Renal pelvis (tissue), 4 donors: Measurements from ENCODE around the gene ZMYND8. TPM values are rescaled to one million over a fixed set of nuclear protein-coding genes. Genes with fewer than 3 reads are reported as not detected.

Experiments used
- DNase-seq: peaks from one replicate; pipeline ENCODE4 v3.0.0-alpha.2; 2013
- polyA plus RNA-seq, 3 donors: library from polyadenylated mRNA; unstranded; fragments of 120-200 nt; gene quantifications; one replicate each; pipeline ENCODE4 v1.2.1, GENCODE V29; 2013; ENCODE audit not compliant: insufficient read length in 3 of 3

ZMYND8 gene
- polyA plus RNA-seq, 3 donors: 41.1 to 49.4 (median 42.8) TPM

DNA sequence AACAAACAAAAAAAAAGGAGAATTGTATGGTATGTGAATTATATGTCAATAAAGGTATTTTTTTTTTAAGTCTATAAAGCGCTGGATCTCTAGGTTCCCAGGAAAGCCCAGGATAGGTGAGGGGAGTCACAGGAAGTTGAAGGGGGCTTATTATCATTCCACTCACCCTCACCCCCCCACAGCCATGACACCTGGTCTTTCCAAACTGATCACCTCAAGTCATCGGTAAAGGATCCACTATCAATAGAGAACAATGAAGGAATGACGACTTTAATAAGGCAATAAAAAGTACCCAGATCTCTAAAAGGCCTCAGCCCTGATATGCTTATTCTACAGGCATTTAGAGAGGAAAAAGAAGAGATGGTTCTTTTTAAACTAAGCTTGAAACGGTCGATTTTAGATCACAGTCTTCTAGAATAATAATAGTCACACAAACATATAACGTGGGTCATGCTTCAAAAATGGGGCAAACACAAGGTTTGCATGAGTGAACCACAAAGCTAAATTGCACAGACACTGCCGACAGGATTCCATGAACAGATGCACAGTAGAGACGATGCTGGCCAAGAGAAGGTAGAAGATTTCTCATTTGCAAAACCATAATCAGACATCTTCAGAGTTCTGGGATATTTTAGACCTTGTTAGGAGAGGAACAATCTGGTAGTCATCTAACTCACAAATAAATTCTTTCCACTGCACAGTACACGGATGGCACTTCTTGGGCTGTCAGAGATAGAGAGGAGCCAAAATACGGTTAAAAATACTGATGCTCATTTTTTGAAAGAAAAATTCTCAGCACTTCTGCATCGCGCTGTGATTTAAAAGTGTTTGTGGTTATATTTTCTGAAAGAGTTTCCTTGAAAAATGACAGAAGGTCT is 21.0 kb downstream of the ZMYND8 start:
- no peak for DNase-seq

DNA sequence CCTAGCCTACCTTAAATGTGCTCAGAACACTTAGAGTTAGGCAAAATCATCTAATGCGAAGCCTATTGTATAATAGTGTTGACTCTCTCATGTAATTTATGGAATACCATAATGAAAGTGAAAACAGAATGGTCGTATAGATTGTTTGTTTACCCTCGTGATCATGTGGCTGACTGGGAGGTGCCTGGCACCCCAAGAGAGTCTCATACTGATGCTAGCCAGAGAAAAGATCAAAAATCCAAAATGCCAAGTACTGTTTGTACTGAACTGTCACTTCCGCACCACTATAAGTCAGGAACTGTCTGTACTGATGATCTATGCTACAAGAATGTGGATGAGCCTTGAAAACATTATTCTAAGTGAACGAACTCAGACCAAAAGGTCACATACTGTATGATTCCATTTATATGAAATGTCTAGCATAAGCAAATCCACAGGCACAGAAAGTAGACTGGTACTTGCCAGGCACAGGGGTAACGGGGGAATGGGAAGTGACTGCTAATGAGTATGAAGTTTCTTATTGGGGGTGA is 22.4 kb downstream of the ZMYND8 start:
- no peak for DNase-seq

DNA sequence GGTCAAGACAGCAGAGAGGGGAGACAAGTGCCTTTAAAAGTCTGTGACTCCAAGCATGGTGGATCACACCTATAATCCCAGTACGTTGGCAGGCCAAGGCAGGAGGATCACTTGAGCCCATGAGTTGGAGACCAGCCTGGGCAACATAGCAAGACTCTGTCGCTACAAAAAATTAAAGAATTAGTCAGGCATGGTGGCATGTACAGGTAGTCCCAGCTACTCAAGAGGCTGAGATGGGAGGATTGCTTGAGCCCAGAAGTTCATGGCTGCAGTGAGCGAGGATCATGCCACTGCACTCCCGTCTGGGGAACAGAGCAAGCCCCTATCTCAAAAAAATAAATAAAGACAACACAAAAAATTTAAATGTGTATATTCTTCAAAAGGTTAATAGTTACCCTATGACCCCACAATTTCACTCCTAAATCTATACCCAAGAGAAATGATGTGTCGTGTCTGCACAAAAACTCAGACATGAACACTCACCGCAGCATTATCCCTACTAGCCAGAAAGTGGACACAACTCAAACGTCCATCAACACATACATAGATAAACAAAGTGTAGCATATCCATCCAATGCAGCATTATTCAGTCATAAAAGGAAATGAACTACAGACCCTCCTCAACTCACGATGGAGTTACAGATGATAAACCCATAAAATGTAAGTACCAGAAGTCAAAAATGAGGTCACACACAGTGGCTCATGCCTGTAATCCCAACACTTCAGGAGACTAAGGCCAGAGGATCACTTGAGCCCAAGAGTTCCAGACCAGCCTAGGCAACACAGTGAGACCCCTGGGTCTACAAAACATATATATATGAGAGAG is 23.9 kb downstream of the ZMYND8 start:
- DNase-seq: no peak

DNA sequence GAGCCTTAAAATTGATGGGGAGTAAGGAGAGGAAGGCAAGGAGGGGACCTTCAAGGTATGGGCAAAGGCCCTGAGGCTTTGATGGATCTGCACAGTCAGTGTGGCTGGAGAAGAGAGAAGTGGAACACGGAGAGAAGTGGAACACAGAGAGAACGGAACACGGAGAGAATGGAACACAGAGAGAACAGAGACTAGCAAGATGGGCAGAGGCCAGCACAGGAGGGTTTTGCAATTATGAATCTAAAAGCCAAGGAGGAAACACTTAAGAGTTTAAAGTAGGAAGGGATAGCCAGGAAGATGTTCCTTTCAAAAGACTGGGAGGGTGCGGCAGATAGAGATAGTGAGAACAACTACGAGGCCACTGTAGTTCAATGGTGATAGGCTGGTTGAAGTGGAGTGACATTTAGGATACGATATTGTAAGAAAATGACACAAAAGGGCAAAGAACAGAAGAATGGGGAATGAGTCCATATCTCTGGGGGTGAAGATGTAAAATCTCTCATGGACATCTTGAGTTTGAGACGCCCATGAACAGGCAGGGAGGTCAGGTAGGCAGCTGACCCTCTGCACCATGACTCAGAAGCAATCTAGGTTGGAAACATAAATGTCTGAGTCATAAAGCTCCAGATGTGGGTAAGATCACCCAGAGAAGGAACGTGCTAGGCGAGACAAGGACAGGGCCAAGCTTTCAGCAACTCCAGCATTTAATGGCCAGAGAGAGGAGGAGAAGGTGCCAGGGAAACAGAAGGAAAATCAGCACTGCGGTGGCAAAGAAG is 25.4 kb downstream of the ZMYND8 start:
- no peak for DNase-seq

DNA sequence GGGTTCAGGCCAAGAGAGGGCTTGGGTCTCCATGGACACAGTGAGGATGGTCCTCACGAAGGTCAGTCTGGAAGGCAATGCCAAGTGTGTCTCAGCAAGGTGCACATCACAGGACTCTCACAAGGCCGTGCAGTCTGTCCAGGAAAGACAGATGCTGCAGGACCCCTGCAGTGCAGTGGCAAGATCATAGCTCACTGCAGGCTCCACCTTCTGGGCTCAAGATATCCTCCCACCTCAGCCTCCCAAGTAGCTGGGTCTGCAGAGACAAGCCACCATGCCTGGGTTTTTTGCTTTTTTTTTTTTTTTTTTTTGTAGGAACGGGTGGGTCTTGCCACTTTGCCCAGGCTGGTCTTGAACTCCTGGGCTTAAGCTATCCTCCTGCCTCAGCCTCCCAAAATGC is 26.4 kb downstream of the ZMYND8 start:
- DNase-seq: no peak

DNA sequence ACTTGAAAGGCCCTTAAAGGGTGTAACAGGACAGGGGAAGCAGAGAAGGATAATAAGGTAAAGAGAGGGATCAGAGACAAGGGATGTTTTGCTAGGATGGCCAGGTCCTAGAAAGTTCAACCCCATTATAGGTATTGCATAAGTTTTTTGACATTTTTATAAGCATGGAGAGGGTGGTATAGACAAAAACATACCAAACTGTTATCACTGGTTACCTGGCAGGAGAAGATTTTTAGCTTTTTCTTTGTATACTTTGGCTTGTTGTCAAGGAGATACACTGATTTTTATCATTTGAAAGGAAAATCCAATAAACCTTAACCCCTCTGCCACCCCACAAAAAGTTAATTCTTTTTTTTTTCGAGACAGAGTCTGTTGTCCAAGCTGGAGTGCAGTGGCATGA is 28.4 kb downstream of the ZMYND8 start:
- no peak for DNase-seq

DNA sequence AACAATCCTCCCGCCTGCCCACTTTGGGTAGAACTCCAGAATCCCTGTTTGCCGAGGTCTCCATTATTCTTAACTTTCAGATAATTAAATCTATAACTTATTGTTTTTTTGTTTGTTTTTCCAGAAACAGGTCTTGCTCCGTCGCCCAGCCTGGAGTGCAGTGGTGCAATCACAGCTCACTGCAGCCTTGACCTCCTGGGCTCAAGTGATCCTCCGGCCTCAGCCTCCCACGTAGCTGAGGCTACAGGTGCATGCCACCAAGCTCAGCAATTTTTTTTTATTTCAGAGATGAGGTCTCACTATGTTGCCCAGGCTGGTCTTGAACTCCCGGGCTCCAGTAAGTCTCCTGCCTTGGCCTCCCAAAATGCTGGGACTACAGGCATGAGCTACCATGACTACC is 28.8 kb downstream of the ZMYND8 start:
- DNase-seq: no peak

DNA sequence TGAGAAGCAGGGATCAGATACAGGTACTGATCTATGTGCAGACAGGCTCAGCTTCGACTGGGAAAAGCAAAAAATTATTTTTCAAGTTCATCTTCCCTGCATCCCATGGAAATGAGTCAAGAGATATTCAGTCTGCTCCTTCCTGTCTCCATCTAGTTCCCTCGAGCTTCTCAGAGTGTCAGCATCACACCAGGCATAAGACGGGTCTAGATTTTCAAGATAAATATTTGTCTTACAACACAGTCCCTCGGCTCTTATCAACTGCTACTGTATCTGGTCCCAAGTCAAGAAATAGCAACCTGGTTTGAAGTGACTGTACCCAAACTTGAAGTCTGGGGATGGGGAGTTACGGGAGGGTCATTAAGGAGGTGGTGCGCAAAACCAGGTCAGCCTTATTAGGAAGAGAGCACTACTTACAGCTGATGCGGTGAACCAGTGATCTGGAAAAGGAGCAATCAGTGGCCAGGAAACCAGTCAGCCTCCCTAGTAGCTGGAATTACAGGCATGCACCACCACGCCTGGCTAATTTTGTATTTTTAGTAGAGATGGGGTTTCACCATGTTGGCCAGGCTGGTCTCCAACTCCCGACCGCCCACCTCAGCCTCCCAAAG is 29.7 kb downstream of the ZMYND8 start:
- DNase-seq: no peak

DNA sequence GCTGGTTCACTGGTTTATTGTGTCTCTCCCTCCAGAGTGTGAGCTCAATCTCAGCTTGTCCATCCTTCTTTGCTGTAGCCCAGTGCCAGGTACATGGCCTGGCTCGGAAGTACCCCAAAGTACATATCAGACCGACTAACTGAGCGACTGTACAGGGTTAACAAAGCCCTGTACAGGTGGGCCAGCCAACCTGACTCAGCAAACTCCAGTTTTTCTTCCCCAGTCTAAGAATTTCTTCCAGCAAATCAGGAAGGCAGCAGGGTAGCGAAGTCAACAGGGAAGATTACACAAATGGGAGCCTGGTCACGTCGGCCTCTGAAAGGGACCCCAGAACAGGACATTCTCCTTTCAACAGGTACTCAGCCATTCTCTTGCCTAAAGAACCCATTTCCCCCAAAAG is 31.3 kb downstream of the ZMYND8 start:
- DNase-seq: no peak

DNA sequence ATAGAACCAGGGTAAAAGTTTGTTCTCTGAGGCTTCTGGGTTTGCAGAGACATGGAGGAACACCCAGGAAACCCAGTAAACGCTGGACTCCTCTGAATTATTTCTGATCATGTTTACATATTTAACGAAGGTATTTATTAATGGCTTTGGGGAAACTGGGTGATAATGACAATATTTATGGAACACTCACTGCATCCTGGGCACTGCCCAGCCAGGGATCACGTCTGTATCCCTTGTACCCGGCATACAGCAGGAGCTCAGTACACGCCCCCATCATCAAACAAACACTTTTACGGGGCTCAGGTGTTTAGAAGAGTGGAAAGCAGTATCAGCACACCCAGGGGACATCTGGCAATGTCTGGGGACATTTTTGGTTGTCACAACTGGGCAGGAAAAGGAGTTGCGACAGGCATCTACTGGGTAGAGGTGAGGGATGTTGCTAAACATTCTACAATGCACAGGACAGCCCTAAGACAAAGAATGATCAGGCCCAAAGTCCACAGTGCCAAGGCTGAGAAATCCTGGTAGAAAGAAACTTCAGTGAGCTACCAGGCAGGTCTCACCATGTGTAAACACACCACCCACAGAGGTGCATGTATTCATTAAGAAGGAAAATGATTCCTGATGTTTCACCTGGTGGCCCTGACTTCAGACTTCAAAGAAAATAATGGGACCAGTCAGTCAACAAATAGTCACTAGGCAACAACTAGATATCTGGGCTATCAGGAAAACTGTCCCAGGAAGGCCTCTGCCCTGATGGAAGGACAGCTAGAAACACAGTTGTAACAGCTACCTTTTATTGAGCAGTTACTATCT is 35.3 kb downstream of the ZMYND8 start:
- DNase-seq: no peak

DNA sequence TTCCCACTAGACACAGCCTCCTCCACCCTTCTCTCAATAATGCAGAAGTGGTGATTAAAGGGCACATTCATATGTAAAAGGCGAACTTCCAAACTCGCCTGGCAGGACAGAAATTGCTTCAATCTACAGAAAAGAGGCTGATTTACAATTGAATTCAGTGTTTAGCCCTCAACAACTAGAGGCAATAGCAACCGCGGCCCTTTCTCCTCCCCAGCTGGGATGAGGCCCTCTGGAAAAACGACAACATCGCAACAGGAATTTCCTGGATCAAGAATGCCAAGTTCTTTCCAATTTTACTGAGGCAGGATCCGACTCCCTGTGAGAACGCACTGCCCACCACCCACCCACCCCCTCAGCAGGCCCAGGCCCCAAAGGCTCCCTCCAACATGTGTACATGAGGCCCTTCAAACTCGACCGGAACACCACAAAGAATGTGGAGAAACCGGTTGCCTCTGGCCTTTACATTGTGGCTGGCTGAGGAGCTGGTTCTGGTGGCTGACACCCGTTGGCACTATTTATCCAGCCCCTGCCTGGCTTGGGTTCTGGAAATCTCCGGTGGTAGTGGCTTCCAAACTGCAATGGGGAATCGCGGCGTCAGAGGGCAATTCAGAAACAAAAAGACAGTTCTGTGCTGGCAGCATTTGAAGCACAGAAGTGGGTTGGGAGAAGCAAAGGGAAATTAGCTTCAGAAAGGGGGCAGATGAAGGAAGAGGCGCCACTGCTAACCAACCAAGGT is 36.8 kb downstream of the ZMYND8 start:
- DNase-seq: peak; percentile 86

DNA sequence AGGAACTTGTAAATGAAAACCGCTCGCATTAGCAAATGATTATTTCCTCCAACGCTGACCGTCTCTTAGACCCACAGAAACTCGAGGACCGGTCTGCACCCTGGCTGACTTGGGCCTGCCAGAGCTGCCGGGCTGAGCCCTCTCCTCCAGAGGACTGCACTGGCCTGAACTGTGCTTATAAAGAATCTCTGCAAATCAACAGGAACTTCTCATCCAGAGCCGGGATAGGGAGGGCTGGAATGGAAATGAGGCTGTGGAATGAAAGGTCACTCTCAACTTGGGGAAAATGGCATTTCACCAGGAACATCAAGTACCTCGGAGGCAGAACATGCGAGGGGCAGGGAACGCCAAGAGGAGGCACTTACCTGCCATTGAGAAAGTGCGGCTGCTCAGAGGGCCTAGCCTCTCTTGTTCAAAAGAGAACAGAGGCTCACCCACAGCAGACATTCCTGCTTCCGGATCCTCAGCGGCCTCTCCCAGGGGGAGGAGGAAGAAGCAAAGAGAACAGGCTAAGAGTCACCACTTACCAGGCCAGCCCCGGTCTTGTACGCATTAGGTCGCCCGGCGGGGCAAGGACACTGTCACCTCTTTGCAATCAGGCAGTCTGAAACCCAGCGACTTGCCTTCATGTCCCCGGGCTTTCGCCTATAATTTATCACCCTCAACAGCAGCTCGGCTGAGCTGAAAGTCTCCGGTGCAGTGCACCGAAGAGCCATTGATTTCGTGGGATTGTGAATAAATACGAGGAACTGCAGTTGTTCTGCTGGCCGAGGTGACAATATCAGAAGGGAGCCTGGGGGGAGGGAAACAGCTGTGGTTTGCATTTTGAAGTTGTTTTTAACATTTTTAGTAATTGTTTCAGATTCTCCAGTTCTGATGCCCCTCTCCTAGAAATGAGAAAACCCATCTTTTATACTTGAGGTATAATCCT is 37.6 kb downstream of the ZMYND8 start:
- peak; percentile 72 for DNase-seq

DNA sequence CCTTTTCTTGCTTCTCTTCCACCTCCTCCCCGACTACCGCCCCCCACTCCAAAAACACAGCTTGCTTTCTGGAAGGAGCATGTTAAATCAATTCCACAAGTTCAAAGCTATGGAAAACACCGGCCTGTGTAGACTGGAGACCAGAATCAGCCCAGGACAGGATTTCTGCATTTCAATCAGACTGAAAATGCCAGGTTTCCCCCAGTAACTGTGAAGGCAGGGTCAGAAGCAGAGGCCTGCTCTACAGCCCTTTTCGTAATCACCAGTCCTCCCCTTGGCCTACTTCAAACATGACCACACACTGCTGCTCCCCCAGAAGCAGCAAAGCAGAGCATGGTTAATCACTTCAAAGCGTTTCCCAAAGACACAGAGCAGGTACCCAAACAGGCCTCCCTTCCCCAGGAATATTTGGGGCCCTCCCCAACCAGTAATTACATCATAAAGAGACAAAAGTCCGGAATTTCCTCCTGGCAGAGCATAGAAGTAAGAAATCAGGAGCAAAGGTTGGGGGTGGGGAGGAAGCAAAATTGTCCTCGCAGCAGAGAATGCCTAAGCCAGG is 38.4 kb downstream of the ZMYND8 start:
- no peak for DNase-seq

DNA sequence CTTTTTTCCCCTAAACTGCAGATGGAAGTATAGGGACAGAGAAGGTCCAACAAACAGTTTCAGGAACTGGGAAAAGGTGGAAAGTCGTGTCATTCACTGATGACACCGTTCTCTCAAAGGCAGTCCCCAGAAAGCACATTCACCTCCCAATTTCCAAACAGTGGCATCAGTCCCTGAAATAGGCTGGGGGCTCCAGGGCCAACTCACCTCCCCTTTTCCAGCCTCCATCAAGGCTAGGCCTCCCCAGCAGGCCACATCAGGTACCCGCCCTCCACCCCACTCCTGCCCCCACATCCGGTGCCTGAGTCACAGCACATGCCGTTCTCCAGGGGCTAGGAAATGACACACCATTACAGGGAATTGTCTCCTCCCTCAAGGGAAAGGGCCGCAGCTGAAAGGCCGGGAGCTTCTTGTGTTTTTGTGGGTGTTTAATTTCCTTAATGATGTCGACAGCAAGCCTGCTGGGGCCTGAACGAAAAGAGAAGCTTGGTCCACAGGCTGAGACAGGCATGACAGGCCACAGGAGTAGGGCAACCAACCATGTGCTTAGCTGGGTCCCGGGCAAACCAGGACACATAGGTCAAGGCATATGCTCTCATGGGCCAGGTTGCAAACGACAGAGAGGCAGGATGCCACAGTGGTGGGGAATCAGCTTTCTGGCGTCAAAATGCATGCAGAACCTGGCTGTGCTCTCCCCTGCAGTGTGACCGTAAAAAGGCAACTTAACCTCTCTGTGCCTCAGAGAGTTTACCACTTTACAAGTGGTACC is 39.2 kb downstream of the ZMYND8 start:
- peak; percentile 69 for DNase-seq

DNA sequence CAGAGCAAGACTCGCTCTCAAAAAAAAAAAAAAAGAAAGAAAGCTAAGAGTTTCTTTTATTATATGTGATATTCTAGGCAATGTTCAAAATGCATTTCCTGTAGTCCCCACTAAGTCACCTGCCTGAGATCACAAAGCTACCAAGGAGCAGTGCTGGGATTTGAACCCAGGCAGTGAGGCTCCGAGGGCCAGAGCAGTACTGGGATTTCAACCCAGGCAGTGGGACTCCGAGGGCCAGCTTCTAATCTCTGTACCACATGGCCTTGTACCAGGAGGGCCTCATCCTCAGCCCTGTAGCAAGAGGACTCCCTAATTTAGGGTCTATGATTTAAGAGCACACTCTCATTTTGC is 39.7 kb downstream of the ZMYND8 start:
- no peak for DNase-seq

DNA sequence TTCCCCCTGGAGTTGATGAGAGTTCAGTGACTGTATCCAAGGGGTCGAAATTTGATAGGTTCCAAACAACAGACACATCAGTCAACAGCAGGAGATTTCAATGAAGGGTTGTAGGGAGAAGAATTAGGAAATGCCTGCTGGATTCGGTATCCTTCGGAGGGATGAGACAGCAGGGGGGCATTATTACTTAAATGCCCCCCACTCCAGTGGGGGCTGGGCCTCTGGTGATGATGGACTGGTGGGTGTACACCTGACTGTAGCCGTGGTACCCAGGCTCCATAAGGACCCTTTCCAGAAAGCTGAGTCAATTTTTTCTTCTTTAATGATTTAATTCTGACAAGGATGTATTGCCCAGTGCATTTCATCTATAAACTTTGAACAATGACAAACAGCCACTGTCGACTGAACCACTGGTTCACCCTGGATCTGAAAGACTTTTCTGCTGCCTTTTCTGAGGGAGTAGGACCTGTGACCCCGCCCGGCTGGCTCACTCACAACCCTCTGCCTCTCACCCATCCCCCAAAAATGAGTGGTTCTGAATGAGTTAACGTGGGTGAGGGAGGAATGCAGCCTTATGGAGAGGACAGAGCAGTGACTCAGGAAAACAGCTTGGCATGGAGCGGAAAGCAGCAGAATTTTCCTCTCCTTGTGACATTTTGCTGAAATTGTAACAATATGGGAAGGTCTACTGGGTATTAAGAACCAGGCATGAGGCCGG is 41.0 kb downstream of the ZMYND8 start:
- DNase-seq: no peak
